Stimulated activated CD4-positive, alpha-beta T cell treated with anti-CD3 and anti-CD28 coated beads, Interleukin-15, amount 100 ng/mL, for 24 hours (primary cell): ENCODE results near the gene CRLF1.
"Not testable (repeated sequence)": the region's sequence is repeated elsewhere in the genome, so short reads cannot be mapped to it uniquely, and the experiment has no call there.

Source experiments
- DNase-seq: peaks from one replicate; pipeline ENCODE4 v3.0.0-alpha.2; 2020

CRLF1 gene

GRCh38 chr19:18608102-18608804, 1.7 kb upstream of the CRLF1 start:
- DNase-seq = no peak

- DNase-seq = no peak
These were observed 865 bp upstream of the CRLF1 start for GRCh38 chr19:18607226-18608101.

GRCh38 chr19:18605546-18606280, 886 bp downstream of the CRLF1 start:
- no peak for DNase-seq

- no peak for DNase-seq
These were observed 1.4 kb downstream of the CRLF1 start for GRCh38 chr19:18605196-18605545.

GRCh38 chr19:18604820-18605159, 1.8 kb downstream of the CRLF1 start:
- DNase-seq = no peak

- no peak for DNase-seq
These were observed 2.4 kb downstream of the CRLF1 start for GRCh38 chr19:18603958-18604819.

GRCh38 chr19:18603255-18603957, 3.2 kb downstream of the CRLF1 start:
- no peak for DNase-seq

GRCh38 chr19:18601875-18602274, 4.7 kb downstream of the CRLF1 start:
- DNase-seq = no peak

- not testable (repeated sequence) for DNase-seq
These were observed 5.8 kb downstream of the CRLF1 start for GRCh38 chr19:18600692-18601397.

GRCh38 chr19:18599485-18599884, 7.1 kb downstream of the CRLF1 start:
- DNase-seq = no peak

GRCh38 chr19:18597809-18598660, 8.6 kb downstream of the CRLF1 start:
- DNase-seq = no peak

- no peak for DNase-seq
These were observed 9.8 kb downstream of the CRLF1 start for GRCh38 chr19:18596752-18597157.

- DNase-seq = no peak
These were observed 11.1 kb downstream of the CRLF1 start for GRCh38 chr19:18595475-18595874.

GRCh38 chr19:18594824-18595373, 11.7 kb downstream of the CRLF1 start:
- no peak for DNase-seq

GRCh38 chr19:18594096-18594823, 12.3 kb downstream of the CRLF1 start:
- DNase-seq = peak; percentile 82

- no peak for DNase-seq
These were observed 13.1 kb downstream of the CRLF1 start for GRCh38 chr19:18593367-18594095.

GRCh38 chr19:18592732-18593131, 13.9 kb downstream of the CRLF1 start:
- DNase-seq = not testable (repeated sequence)

- no peak for DNase-seq
These were observed 14.7 kb downstream of the CRLF1 start for GRCh38 chr19:18591735-18592385.
